Choroid plexus epithelial cell (primary cell): ENCODE measurements around the gene FAM83F.
"Not testable (repeated sequence)": the region's sequence is repeated elsewhere in the genome, so short reads cannot be mapped to it uniquely, and the experiment has no call there.

Source experiments
- DNase-seq: peaks from one replicate; pipeline ENCODE4 v3.0.0-alpha.2; 2010; ENCODE audit warnings: low read depth
- H3K4me3 ChIP-seq: 2 replicates; pipeline ENCODE4 v1.5.1; 2011; ENCODE audit warnings: low read depth, mild to moderate bottlenecking, control low read depth, low read length, moderate library complexity
- TF ChIP-seq, protein P1 (sequence below): conservative IDR thresholded peaks from 2 replicates; pipeline ENCODE4 v1.5.1; 2011; ENCODE audit warnings: low read depth, mild to moderate bottlenecking, control low read depth, inconsistent platforms, low read length, moderate library complexity

FAM83F gene

DNA sequence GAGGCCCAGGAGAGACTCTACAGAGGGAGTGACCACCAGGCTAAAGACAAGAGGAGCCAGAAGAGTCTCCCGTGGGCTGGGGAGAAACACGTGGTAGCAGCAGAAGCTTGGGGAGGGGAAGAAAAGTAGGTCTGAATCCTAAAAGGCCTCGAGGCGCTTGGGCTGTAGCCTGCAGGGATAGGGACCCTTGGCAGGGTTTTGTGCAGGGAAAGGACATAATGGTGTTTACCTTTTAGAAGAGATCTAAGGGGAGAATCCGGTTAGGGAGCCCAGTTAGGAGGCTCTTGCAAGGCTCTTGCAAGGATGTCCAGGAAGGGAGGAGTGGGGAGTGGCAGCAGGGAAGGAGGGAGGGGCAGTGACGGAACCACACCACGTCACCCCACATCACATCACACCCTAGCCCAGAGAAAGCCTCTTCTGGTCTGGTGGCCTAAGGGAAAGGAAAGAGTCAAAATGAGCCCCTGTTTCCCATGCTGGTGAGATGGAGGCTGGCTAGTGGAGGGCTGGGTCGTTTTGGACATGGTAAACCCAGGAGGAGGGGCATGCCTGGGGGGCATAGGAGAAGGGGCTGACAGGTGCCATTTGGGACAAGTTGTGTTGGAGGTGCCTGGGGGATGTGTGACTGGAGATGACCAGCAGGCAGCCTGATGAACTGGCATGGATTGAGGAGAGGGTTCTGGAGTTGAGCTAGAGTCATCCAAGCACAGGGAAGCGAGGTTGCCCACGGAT lies 6.2 kb upstream of the FAM83F start:
- DNase-seq: no peak
- H3K4me3 ChIP-seq: no peak overlapping the region
- TF ChIP-seq, protein P1, sequence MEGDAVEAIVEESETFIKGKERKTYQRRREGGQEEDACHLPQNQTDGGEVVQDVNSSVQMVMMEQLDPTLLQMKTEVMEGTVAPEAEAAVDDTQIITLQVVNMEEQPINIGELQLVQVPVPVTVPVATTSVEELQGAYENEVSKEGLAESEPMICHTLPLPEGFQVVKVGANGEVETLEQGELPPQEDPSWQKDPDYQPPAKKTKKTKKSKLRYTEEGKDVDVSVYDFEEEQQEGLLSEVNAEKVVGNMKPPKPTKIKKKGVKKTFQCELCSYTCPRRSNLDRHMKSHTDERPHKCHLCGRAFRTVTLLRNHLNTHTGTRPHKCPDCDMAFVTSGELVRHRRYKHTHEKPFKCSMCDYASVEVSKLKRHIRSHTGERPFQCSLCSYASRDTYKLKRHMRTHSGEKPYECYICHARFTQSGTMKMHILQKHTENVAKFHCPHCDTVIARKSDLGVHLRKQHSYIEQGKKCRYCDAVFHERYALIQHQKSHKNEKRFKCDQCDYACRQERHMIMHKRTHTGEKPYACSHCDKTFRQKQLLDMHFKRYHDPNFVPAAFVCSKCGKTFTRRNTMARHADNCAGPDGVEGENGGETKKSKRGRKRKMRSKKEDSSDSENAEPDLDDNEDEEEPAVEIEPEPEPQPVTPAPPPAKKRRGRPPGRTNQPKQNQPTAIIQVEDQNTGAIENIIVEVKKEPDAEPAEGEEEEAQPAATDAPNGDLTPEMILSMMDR: no peak

DNA sequence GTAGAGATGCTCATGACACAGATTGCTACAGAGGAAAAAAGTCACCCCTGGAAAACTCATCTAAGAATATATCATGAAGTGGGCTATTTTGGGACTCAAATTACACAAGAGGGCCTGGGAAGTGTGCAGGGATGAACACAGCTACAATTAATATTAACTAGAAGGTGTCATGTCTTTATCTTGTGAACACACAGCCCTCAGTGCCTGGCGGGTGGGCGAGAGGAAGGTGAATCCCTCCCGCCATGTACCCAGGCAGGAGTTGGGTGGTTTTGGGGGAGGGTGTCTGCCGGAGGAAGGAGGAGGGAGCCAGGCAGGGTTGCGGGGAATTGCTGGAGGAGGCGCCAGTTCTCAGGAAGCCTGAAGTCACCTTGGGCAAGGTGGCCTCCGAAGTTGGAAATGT lies 5.1 kb upstream of the FAM83F start:
- no peak for DNase-seq
- TF ChIP-seq, protein P1: no peak
- no peak overlapping the region for H3K4me3 ChIP-seq

DNA sequence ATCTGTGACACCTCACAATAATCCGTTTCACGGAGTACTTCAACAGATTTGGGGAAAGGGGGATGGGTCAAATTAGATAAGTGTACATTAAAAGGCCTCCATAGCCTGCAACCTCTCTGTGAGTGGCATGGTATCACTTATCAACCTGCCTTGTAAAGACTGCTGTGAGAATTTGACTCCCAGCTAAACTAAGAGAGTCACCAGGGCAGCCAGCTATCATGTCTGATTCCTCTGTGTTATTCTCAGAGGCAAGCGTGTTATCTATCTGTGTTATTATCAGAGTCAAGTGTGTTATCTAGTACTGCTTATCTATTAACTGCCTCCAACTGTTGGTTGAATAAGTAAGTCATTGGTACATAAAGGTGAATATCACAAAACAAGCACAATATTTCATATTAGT lies 4.1 kb upstream of the FAM83F start:
- TF ChIP-seq, protein P1: no peak
- H3K4me3 ChIP-seq: no peak overlapping the region
- DNase-seq: no peak

DNA sequence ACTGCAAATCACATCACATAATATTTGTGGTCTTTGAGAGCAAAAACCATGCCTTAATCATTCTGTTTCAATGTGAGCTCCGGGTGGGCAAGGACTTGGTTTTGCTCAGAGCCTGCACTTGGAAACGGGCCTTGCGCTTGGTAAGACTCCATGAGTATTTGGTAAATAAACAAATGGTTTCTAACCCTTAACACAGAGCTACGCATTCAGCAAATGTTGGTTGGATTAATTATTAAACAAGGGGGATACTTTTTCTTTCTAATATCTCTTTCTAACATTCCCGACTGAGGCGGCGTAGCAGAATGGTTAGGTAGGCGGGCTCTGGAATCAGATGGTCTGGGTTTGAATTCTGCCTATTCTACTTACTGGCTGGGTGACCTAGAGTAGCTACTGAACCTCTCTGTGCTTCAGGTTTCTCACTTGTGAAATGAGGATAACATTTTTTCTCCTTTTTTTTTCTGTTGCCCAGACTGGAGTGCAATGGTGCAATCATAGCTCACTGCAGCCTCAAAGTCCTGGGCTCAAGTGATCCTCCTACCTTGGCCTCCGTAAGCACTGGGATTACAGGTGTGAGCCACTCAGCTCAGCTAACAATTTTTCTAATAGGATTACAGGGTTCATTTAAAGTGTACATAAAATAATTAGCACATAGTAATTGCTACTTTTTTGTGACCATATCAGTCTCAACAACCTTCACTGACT lies 3.4 kb upstream of the FAM83F start:
- TF ChIP-seq, protein P1: no peak
- H3K4me3 ChIP-seq: no peak overlapping the region
- DNase-seq: no peak

DNA sequence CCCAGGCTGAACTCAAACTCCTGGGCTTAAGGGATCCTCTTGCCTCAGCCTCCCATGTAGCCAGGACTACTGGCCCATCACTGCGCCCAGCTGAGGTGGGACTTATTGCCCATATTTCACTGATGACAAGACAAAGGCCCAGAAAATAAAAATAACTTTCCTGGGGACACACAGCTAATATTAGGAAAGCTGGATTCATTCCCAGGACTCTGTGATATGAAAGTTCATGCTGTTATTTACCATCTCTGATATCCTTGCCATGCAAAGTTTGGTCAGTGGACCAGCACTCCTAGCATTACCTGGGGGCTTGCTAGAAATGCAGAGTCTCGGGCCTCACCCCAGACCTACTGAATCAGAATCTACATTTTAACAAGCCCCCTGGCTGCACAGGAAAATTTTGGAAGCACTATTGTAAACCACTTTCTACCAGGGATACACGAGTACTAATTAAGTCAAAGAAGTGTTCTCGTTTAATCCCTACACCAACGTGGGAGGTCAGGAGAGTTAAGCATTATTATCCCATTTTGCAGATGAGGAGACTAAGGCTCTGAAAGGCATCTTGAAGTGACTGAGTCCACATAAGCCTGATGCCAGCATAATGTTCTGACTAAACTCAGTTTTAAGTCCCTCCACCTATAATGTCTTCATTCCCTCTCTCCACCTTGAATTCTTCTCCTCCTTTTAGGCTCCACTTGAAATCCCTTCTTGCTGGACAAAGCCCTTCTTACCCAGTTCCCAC lies 2.5 kb upstream of the FAM83F start:
- no peak overlapping the region for H3K4me3 ChIP-seq
- DNase-seq: no peak
- TF ChIP-seq, protein P1: no peak

DNA sequence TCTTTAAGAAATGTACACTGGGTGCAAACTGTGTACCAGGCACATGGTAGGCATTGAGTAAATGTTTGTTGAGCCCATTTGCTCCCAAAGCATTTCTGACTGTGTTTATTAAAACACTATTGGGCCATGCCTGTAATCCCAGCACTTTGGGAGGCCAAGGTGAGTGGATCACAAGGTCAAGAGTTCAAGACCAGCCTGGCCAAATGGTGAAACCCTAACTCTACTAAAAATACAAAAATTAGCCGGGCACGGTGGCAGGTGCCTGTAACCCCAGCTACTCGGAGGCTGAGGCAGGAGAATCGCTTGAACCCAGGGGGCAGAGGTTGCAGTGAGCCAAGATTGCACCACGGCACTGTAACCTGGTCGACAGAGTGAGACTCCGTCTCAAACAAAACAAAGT lies 1.9 kb upstream of the FAM83F start:
- not testable (repeated sequence) for DNase-seq, H3K4me3 ChIP-seq

DNA sequence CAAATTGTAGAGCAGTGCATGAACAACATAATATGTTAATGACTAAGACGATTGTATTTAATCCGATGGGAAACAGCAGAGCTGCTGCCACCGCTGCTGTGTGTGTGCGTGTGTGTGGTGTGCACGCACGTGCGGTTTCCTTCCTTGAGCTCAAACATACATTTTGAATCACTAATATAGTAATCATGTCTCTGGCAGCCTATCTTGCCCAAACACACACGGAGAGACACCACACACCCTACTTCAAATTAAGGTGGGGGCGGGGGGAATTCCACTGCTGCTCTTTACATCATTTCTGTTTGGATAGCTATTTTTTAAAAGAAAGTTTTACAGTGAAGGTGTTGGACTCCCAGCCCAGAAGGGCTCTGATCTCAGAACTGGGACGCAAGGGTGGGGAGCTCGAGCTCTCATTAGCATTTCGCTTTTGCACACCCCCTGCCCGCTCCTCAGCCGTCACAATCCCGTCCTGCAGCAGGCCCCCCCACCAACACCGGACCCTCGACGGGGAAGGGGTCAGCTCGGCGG lies 651 bp upstream of the FAM83F start:
- no peak for DNase-seq
- TF ChIP-seq, protein P1: no peak
- no peak overlapping the region for H3K4me3 ChIP-seq
